SW480 (cell line): ENCODE data around the gene PLAAT5.

Source experiments
- DNase-seq: peaks from one replicate; pipeline ENCODE4 v3.0.0-alpha.2; 2016; ENCODE audit warnings: low spot score

PLAAT5 gene

DNA sequence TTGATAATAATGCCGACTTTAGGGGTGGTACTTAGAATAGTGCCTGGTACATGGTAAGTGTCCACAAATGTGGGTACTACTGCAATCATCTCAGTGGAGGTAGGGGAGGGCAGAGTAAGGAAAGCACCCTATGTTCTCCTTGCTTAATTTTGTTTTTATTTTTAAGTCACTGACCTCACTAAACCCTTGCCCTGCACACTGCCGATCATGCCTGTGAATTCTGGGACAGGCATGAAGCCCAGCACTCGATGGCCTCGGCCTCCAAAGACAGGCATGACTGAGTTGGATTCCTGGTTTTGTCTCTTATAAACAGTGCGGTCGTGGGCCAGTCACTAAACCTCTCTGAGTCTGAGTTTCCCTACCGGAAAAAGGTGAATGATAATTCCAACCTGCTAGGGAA is 21.8 kb upstream of the PLAAT5 start:
- no peak for DNase-seq

DNA sequence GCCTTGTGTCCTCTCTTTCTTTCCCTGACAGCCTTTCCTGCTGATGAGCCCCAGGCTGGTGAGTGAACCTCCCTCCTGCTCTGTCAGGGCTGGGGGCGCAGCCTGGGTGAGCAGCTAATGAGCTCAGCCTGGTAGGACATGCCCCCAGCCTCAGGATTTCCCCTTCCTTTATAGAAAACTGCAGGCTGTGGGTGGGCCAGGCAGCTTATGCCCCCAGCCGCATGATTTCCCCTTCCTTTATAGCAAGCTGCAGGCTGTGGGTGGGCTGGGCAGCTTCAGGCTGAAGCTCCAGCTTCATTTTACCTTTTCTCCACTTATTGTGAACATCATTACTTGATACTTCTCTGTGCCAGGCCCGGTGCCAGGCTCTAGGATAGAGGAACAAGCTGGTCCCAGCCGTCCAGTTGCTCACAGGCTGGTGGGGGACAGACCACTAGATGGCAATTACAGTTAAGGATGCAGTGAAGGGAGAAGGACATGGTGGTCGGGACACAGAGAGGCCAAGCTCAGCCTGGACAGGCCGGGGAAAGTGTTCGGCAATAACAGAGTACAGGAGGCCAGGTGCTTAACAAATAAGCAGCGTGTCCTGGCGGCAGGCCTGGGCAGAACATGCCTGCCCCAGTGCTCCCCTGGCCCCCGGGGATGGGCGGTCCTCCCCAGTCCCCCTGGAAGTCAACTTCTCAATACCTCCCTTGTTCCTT is 20.2 kb upstream of the PLAAT5 start:
- no peak for DNase-seq

DNA sequence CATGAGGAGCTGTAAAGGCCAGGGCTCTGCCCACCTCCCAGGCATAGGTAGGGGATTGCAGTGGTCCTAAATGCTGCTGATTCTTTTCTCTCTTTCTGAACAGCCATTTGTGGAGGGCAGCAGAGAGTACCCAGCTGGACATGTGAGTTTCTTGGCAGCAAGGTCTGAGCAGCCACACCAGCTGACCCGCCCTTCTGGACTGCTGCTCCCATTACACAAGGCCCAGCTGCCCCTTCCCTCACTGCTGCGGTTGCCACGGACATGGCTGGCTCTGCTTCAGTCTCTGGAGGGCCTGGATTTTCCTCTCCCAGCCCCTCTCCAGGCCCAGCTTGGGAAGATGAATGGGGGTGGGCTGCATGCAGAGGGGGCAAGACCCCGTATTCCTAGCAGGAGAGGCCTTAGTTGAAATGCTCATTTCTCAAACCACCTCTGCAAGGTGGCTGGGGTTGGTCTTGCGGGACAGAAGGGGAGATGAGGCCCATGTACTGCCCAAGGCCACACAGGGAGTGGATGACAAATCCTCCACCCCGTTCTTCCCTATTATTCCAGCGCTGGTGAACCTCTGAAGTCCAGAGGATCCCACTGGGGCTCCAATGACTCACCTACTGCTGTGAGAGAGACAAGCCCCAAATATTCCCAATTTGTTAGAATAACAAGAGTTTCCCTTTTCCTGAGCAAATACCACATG is 19.5 kb upstream of the PLAAT5 start:
- DNase-seq = no peak

GRCh38 chr11:63508745-63509144 is 17.8 kb upstream of the PLAAT5 start:
- no peak for DNase-seq

GRCh38 chr11:63508009-63508408 is 17.0 kb upstream of the PLAAT5 start:
- peak; percentile 69 for DNase-seq

GRCh38 chr11:63507511-63507910 is 16.5 kb upstream of the PLAAT5 start:
- DNase-seq = no peak

DNA sequence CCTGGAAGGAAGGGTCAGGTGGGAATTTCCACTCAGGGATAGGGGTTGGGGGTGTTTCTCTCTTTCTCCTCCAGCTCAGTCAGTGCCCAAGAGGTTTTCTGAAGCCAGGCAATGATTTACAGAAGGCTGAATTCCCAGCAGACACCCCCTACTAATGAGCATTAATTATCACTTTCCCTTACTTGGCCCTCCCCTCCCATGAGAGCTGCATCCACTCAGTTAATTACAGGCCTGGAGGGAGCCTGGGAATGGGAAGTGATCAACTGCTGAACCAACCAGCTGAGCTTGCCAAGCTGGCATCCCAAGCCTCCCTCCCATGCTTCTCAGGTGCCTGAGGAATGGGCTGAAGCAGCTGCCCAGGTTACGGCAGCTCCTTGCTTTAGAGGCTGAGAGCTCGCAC is 15.9 kb upstream of the PLAAT5 start:
- no peak for DNase-seq

- no peak for DNase-seq
These were observed 15.0 kb upstream of the PLAAT5 start, which contains the start of gene LGALS12 for GRCh38 chr11:63505857-63506528. LGALS12 (plus strand) TSS chr11:63506084; CDS start chr11:63506459, 375 bp downstream.

DNA sequence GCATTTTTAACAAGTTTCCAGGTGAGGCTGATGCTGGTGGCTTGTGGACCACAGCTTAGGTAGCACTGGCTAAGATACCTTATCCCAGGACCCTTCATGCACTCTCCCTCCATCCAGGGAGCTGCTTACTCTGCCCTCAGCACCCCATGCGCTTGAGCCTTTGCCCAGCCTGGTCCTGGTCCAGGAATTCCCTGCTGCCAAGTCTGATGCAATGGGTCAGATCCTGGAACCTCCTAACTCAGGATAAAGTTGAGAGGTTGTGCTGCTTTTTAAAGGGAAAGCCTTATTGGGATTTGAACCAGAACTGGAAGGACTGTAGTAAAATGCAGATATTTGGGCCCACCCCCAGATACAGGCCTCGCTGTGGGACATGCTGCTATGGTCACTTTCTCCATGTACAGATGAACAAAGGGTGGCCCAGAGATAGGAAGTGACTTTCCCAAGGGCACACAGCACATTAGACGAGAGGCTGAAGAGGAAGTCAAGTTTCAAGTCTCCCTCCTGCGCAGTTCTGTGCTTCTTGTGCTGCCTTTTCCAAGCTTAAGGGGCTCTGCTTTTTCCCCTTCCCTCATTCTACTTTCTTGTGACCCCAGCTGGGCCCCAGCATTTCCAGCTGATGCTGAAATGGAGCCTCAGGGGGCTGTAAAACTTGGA is 14.1 kb upstream of the PLAAT5 start:
- DNase-seq = no peak

- no peak for DNase-seq
These were observed 13.1 kb upstream of the PLAAT5 start for GRCh38 chr11:63504054-63504453.

GRCh38 chr11:63503492-63503891 is 12.5 kb upstream of the PLAAT5 start:
- no peak for DNase-seq

DNA sequence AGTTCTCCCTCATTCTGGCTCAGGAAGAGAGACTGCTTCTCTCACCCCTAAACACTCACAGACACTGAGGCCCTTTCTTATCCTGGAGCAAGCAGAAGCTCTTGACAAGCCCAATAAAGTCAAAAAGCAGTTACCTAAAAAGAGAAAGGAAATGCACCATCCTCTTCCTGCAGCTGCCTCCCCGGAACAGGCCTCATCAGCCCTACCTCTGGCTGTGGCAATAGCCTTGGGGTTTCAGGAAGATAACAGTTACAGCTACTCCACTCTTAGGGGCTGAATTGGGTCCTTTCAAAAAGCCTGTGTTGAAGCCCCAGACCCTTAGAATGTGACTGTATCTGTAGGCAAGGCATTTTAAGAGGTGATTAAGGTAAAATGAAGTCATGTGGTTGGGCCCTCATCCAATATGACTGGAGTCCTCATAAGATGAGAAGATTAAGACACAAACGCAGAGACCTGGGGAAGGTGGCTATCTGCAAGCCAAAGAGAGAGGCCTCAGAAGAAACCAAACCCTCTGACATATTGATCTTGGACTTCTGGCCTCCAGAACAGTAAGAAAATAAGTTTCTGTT is 11.4 kb upstream of the PLAAT5 start:
- DNase-seq = no peak

GRCh38 chr11:63501236-63501635 is 10.3 kb upstream of the PLAAT5 start:
- no peak for DNase-seq

GRCh38 chr11:63499874-63500273 is 8.9 kb upstream of the PLAAT5 start:
- DNase-seq = no peak

DNA sequence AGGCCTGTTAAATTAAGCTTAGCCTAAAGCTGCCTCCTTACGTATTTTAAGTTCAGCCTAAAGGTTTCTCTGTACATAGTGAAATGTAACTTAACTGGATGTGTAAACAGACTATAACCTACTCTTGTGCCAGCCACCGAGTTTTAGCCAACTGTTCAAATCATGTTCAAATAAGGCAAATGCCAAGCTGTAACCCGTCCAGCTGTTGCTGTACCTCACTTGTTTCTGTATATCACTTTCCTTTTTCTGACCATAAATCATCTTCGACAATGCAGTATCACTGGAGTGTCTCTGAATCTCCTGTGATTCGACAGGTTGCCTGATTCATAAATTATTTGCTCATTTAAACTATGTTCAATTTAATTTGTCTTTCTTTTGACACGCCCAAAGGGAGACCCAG is 4.0 kb upstream of the PLAAT5 start:
- DNase-seq = no peak

GRCh38 chr11:63493127-63493526 is 2.2 kb upstream of the PLAAT5 start:
- no peak for DNase-seq

DNA sequence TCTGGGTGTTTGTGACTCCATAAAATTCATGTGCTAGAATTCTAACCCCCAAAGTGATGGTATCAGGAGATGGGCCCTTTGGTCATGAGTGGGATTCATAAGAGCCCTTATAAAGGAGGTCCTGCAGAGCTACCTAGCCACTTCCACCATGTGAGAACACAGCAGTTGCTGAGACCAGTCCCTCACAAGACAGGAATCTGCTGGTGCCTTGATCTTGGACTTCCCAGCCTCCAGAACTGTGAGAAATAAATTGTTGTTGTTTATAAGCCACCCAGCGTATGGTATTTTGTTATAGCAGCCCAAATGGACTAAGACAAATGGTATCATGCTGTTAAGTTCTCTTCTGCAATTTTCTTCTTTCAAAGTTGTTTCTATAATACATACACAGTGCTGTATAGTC is 1.5 kb upstream of the PLAAT5 start:
- no peak for DNase-seq

GRCh38 chr11:63491636-63492372 is 837 bp upstream of the PLAAT5 start:
- DNase-seq = peak; percentile 28

DNA sequence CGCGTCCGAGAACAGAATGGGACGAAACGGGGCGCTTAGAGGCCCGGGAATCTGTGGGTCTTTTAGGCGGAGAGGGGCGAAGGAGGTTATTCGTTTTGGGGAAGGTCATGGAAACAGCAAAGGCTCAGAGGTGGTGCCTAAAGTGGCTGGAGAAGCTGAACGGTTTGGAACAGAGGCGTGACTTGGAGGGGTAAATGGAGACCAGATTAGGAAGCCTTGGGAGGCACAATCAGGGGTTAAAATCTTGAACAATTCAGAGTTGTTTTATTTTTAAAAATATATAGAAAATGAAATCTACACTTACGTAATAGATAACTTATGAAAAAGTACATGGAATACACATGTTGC is 247 bp upstream of the PLAAT5 start:
- no peak for DNase-seq

GRCh38 chr11:63489879-63490278 is 1.1 kb downstream of the PLAAT5 start:
- peak; percentile 61 for DNase-seq

GRCh38 chr11:63488789-63489188 is 2.2 kb downstream of the PLAAT5 start:
- no peak for DNase-seq

- DNase-seq = no peak
These were observed 5.2 kb downstream of the PLAAT5 start for GRCh38 chr11:63485777-63486176.
